Esophagus squamous epithelium (tissue), 5 donors: ENCODE results near the gene LAMTOR4. TPM values are rescaled to one million over a fixed set of nuclear protein-coding genes. Genes with fewer than 3 reads are reported as not detected.

Experiments
- DNase-seq: peaks from one replicate; lab custom pipeline; 2025; lab: John Stamatoyannopoulos, UW
- H3K27ac ChIP-seq, 4 donors: fragments of 200-600 bp; sonication (generic); one replicate each; pipeline ENCODE4 v1.5.1; 2016 to 2019; ENCODE audit warnings: mild to moderate bottlenecking in 1 of 4
- H3K27me3 ChIP-seq, 4 donors: fragments of 200-600 bp; sonication (generic); 1 replicate in 3 of 4; 2 replicates in 1 of 4; pipeline versions ENCODE4 v1.5.1 to v1.6.0; 2017 to 2021; ENCODE audit warnings: antibody characterized with exemption in 1 of 4
- H3K36me3 ChIP-seq, 3 donors: fragments of 200-600 bp; sonication (generic); one replicate each; pipeline ENCODE4 v1.5.1; 2016 to 2019
- H3K4me1 ChIP-seq, 3 donors: fragments of 200-600 bp; sonication (generic); one replicate each; pipeline ENCODE4 v1.5.1; 2017 to 2019
- H3K4me3 ChIP-seq, 4 donors: fragments of 200-600 bp; sonication (generic); 1 replicate in 3 of 4; 2 replicates in 1 of 4; pipeline ENCODE4 v1.5.1; 2016 to 2019; ENCODE audit warnings: mild to moderate bottlenecking in 2 of 4, moderate library complexity in 1 of 4
- H3K9me3 ChIP-seq, 3 donors: fragments of 200-600 bp; sonication (generic); one replicate each; pipeline ENCODE4 v1.5.1; 2016 to 2019
- CTCF ChIP-seq, 6 experiments: fragments of 450-650 bp in 4 of 6; fragments of 200-600 bp in 2 of 6; sonication (generic) in 2 of 6; IDR thresholded peaks; one replicate each; pipeline ENCODE4 v1.5.1; 2016 to 2019; ENCODE audit warnings: antibody characterized with exemption in 6 of 6, mild to moderate bottlenecking in 4 of 6, moderate library complexity in 4 of 6
- POLR2A ChIP-seq, 4 donors: fragments of 450-650 bp; IDR thresholded peaks; one replicate each; pipeline ENCODE4 v1.6.1; 2017; ENCODE audit warnings: antibody characterized with exemption in 4 of 4, mild to moderate bottlenecking in 4 of 4, moderate library complexity in 3 of 4
- WGBS, 2 donors: methylation state at CpG; one replicate each; pipeline ENCODE4 v1.1.5; 2018; 5-methylcytosine and 5-hydroxymethylcytosine counted together
- intact Hi-C: fragments of 100-400 bp; cut with DNase I; formaldehyde crosslinking; loops from one replicate; pipeline ENCODE4 v1.15.0; 2022
- total RNA-seq, 4 donors: library from RNA; depleted of rRNA; stranded (reverse); fragments of >200 nt; gene quantifications; one replicate each; pipeline ENCODE4 v1.1.0, GENCODE V29; 2016
- donor health status: DM: yes; HTN: yes; CAD: no.

Gene LAMTOR4
- total RNA-seq, 4 donors from 2014 or later: 71.8 to 138 (median 86.7) TPM

GRCh38 chr7:100160067-100160466, 11.3 kb downstream of the LAMTOR4 start:
- H3K27ac ChIP-seq: no peak overlapping the region
- 80 to 95% methylated on average over 1 to 13 of the region's 18 CpGs for WGBS, 2 donors
- H3K4me3 ChIP-seq: no peak overlapping the region
- DNase-seq: no peak
- H3K27me3 ChIP-seq: peaks cover 0 to 3% (median 0%) of the 10 kb centered on the region in 4 donors
- peaks cover 10 to 21% (median 13%) of the 10 kb centered on the region in 3 donors for H3K36me3 ChIP-seq
- no peaks in the 10 kb centered on the region for H3K9me3 ChIP-seq
- peaks cover 15 to 56% (median 36%) of the 10 kb centered on the region in 3 donors for H3K4me1 ChIP-seq
- TF ChIP-seq POLR2A (IDR thresholded peaks at IDR 0.05): no peak
- no peak for TF ChIP-seq CTCF (IDR thresholded peaks at IDR 0.05)
- intact Hi-C loops: no loop called here

- Histone ChIP-seq H3K9me3 (no peaks in the 10 kb centered on the region), H3K4me3 (no peak overlapping the region), H3K27me3 (peaks cover 0 to 3% (median 0%) of the 10 kb centered on the region in 4 donors), H3K36me3 (no peaks in the 10 kb centered on the region), H3K27ac (peak overlapping the region; percentile 1 to 79 (median 52)), H3K4me1 (peaks cover 10 to 53% (median 25%) of the 10 kb centered on the region in 3 donors)
- intact Hi-C loops: no loop called here
- DNase-seq: no peak
- 17 to 33% methylated on average over 4 of the region's 6 CpGs for WGBS, 2 donors
- TF ChIP-seq POLR2A (IDR thresholded peaks at IDR 0.05) (no peak), CTCF (IDR thresholded peaks at IDR 0.05) (no peak)
Measured at GRCh38 chr7:100163006-100163531, 14.4 kb downstream of the LAMTOR4 start.

GRCh38 chr7:100163871-100164270, 15.2 kb downstream of the LAMTOR4 start:
- peaks cover 0 to 3% (median 0%) of the 10 kb centered on the region in 4 donors for H3K27me3 ChIP-seq
- H3K4me1 ChIP-seq: peaks cover 18 to 57% (median 29%) of the 10 kb centered on the region in 3 donors
- 87 to 94% methylated on average over 5 of the region's 5 CpGs for WGBS, 2 donors
- H3K36me3 ChIP-seq: no peaks in the 10 kb centered on the region
- TF ChIP-seq CTCF (IDR thresholded peaks at IDR 0.05) (no peak), POLR2A (IDR thresholded peaks at IDR 0.05) (no peak)
- H3K9me3 ChIP-seq: no peaks in the 10 kb centered on the region
- intact Hi-C loops: no loop called here
- peak overlapping the region in 3 of 4 donors; percentile 1 to 79 (median 61) for H3K27ac ChIP-seq
- no peak overlapping the region for H3K4me3 ChIP-seq
- no peak for DNase-seq

GRCh38 chr7:100166317-100166940, 17.7 kb downstream of the LAMTOR4 start:
- Histone ChIP-seq H3K27ac (no peak overlapping the region), H3K27me3 (peaks cover 0 to 18% (median 1%) of the 10 kb centered on the region in 4 donors), H3K4me3 (no peak overlapping the region), H3K36me3 (no peaks in the 10 kb centered on the region), H3K9me3 (no peaks in the 10 kb centered on the region), H3K4me1 (peaks cover 24 to 66% (median 32%) of the 10 kb centered on the region in 3 donors)
- no peak for DNase-seq
- no peak for TF ChIP-seq POLR2A (IDR thresholded peaks at IDR 0.05)
- no peak for TF ChIP-seq CTCF (IDR thresholded peaks at IDR 0.05)
- intact Hi-C loops: no loop called here
- WGBS, 2 donors: 74 to 84% methylated on average over 4 to 6 of the region's 16 CpGs
